GM21576 (cell line): ENCODE results near the gene LRP3.
"Not testable (repeated sequence)": the region's sequence is repeated elsewhere in the genome, so short reads cannot be mapped to it uniquely, and the experiment has no call there.

ENCODE experiments used
- ATAC-seq: cut with Tn5 transposase; IDR thresholded peaks from one replicate; pipeline ENCODE4 v1.9.1; 2021; ENCODE audit warnings: mild to moderate bottlenecking, moderate library complexity; ENCODE audit not compliant: unreplicated experiment

LRP3 gene

GRCh38 chr19:33215438-33216197 lies 21.5 kb downstream of the LRP3 start:
- ATAC-seq: no peak

GRCh38 chr19:33216198-33216830 lies 22.2 kb downstream of the LRP3 start:
- no peak for ATAC-seq

GRCh38 chr19:33217881-33218280 lies 23.8 kb downstream of the LRP3 start:
- no peak for ATAC-seq

- no peak for ATAC-seq
Observed at GRCh38 chr19:33219261-33219815, 25.2 kb downstream of the LRP3 start.

GRCh38 chr19:33220115-33220514 lies 26.0 kb downstream of the LRP3 start:
- ATAC-seq: no peak

- no peak for ATAC-seq
Observed at GRCh38 chr19:33220735-33221134, 26.6 kb downstream of the LRP3 start.

GRCh38 chr19:33221638-33222037 lies 27.5 kb downstream of the LRP3 start:
- no peak for ATAC-seq

- ATAC-seq: not testable (repeated sequence)
Observed at GRCh38 chr19:33222255-33222654, 28.1 kb downstream of the LRP3 start.

GRCh38 chr19:33224694-33225457 lies 30.7 kb downstream of the LRP3 start:
- ATAC-seq: no peak

GRCh38 chr19:33225458-33225926 lies 31.4 kb downstream of the LRP3 start, which contains the start of gene SLC7A10:
Gene SLC7A10 (minus strand): TSS chr19:33225850. CDS start chr19:33225703, 147 bp downstream.
- ATAC-seq: no peak

GRCh38 chr19:33226550-33227241 lies 32.6 kb downstream of the LRP3 start:
- ATAC-seq: no peak

GRCh38 chr19:33227242-33227650 lies 33.1 kb downstream of the LRP3 start:
- ATAC-seq: no peak

GRCh38 chr19:33227870-33228599 lies 33.9 kb downstream of the LRP3 start:
- ATAC-seq: no peak

GRCh38 chr19:33229962-33230361 lies 35.8 kb downstream of the LRP3 start:
- ATAC-seq: no peak

GRCh38 chr19:33231511-33231910 lies 37.4 kb downstream of the LRP3 start:
- ATAC-seq: no peak

GRCh38 chr19:33232656-33233055 lies 38.5 kb downstream of the LRP3 start:
- no peak for ATAC-seq

- ATAC-seq: no peak
Observed at GRCh38 chr19:33233056-33233873, 39.1 kb downstream of the LRP3 start.

- no peak for ATAC-seq
Observed at GRCh38 chr19:33234092-33234491, 40.0 kb downstream of the LRP3 start.

- no peak for ATAC-seq
Observed at GRCh38 chr19:33234736-33235135, 40.6 kb downstream of the LRP3 start.
